IPS DF 4.7 (cell line): Measurements from ENCODE around the gene TMEM184B.
"Not testable (repeated sequence)": the region's sequence is repeated elsewhere in the genome, so short reads cannot be mapped to it uniquely, and the experiment has no call there.

ENCODE experiments used
- DNase-seq: peaks from one replicate; pipeline ENCODE4 v3.0.0-alpha.2; 2013; ENCODE audit warnings: low spot score; ENCODE audit errors: extremely low read depth

The TMEM184B gene

DNA sequence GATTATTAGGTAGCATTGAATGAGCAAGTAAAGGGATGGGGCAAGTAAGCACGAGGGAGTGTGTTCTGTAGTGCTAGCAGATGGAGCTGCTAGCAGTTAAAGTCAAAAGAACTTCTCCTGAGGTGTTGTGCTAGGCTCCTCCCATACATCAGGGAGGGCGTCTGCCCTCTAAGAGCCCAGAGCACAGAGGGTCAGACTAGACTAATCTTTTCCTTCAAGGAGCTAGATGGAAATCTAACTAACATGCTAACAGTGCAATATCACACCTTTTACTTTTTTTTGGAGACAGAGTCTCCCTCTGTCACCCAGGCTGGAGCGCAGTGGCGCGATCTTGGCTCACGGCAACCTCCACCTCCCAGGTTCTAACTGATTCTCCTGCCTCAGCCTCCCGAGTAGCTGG lies 88.0 kb downstream of the TMEM184B start:
- no peak for DNase-seq

DNA sequence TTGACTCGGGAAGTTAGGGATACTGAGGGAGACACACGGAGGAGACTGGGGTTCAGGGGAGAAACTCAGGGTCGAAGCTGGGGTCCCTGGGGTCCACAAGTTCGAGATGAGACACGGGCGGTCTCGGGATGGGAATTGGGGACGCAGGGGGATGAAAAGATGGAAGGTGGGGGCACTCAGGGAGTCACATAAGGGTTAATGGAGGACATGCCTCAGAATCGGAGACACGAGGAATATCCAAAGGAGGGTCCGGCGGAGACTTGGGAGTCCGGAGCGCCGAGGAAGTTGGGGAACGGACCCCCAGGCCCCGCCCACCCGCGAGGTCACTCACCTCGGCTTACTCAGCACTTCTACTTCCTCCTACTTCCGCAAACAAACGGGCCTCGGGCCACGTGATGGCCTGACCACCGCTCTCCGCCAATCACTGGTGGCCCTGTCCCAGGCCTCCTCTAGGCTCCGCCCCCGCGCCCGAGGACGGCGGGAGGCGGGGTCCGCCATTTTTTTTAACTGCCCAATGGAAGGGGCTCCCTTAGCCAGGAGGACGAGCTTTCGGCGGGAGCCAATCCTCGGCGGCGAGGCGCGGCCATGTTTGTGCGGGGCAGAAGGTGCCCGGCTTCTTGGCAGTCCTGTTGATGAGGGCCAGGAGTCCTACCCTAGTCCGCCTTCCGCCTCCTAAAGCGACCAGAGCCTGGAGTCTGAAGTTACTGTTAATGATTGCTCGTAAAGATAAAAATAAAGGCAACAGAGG lies 91.2 kb downstream of the TMEM184B start, which contains the start of gene PLA2G6:
TSS of gene PLA2G6 (minus strand) at position 378 of the 748 bp plus-strand sequence. CDS start 12,404 bp downstream, outside the sequence.
- DNase-seq = peak; percentile 80

- no peak for DNase-seq
Measured at GRCh38 chr22:38180841-38181452, 91.9 kb downstream of the TMEM184B start.

DNA sequence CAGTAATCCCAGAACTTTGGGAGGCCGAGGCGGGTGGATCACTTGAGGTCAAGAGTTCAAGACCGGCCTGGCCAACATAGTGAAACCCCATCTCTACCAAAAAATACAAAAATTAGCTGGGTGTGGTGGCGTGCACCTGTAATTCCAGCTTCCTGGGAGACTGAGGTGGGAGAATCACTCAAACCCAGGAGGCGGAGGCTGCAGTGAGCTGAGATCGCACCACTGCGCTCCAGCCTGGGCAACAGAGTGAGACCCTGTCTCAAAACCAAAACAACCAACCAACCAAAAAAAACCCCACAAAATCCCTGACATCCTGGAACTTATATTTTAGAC lies 94.2 kb downstream of the TMEM184B start:
- DNase-seq = not testable (repeated sequence)

- no peak for DNase-seq
Measured at GRCh38 chr22:38177926-38178604, 94.7 kb downstream of the TMEM184B start.

- not testable (repeated sequence) for DNase-seq
Measured at GRCh38 chr22:38177571-38177925, 95.3 kb downstream of the TMEM184B start.

- DNase-seq = no peak
Measured at GRCh38 chr22:38177044-38177443, 95.8 kb downstream of the TMEM184B start.

- no peak for DNase-seq
Measured at GRCh38 chr22:38176170-38176741, 96.6 kb downstream of the TMEM184B start.

- DNase-seq = no peak
Measured at GRCh38 chr22:38175206-38176118, 97.3 kb downstream of the TMEM184B start.

- DNase-seq = no peak
Measured at GRCh38 chr22:38174626-38175025, 98.2 kb downstream of the TMEM184B start.

GRCh38 chr22:38173641-38173906 lies 99.2 kb downstream of the TMEM184B start:
- DNase-seq = no peak

DNA sequence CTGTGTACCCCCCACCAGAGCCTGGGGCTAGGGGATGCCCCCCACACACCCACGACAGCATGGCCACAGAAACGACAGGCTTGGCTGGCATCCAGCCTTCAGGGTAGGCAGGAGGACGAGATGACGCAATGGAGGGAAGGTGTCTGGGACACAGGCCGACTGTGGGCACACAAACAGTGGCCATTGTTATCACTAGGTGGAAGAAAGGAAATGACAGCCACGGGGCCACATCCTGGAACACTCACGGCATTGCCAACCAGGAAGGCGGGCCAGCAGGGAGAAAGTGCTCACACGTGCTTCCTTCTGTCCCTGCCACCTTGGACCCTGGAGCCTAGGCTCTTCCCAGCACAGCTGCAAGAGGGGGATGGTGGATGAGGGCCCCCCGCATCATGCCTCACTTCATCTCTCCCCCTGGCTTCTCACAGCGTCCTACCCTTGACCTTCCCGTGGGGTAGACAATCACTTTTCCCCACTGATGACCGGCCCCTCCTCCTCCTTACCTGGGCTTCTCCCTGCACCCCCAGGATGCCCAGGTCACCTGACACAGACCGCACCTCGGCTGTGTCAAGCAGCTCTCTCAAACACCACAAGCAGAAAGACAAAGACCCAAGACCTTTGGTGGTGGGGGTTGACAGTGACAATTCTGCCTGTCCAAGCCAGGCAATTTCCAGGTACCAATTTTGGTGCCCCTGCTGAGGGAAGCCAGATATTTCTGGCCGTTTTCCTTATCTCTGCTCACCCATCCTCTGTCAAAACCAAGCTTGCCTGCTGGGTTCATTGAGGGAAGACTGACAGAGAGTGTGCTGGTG lies 99.8 kb downstream of the TMEM184B start:
- DNase-seq = no peak

DNA sequence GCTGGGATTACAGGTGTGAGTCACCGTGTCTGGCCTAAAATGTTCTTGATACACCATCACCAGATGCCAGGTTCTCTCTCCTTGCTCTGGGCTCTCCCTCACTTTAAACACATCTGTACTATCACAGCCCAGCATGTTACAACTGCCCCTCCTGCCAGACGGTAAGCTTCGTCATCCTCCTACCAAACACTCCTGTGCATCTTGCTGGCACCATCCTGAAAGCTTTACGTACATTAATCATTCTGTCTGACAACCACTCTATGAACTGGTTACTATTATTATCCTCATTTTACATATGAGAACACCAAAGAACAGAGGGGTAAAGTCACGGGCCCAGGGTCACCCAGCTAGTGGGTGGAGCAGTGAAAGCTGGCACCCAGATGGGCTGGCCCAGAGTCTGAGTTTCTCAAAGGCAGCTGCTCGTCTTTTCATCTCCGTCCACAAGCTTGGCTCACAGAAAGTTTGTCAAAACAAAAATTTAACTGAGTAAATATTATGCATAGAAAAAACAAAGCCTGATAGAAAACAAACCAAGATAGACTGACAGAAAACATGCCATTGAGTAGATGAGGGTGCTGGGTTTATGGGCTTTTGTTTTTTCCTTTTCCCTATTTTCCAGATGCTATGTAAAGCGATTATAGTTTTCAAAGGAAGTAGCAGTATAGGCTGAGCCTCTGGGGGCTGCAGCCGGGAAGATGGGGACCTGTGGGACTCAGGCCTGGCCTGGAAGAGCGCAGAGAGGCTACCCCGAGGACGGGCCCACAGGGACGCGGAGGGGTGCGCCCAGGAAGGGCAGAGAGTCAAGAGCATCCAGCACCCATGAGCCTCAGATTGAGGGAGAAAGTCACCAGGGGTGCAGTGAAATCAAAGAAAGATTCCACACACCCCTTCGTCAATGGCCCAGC lies 100.6 kb downstream of the TMEM184B start:
- no peak for DNase-seq

GRCh38 chr22:38170469-38170868 lies 102.3 kb downstream of the TMEM184B start:
- DNase-seq = no peak
